A204.1 (cell line): ENCODE measurements around the gene SMIM21.

Experiments used
- FAIRE-seq: peaks from 2 replicates; lab custom pipeline; 2012; peaks lifted over from hg19 to GRCh38; lab: Jason Lieb, UNC

Gene SMIM21

DNA sequence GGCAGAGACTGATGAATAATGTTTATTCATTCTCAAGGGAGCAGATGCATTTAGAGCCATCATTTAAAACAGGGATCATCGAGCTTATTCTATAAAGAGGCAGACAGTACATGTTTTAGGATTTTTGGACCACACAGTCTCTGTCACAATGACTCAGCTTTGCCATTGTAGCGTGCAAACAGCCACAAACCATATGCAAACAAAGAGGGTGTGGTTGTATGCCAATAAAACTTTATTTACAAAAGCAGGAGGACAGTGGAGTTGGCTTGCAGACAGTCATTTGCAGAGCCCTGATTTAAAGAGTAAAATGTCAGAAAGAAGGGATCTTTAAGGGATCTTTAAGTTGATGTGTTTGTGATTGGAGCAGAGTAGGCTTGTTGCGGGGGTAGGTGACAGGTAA lies 51.5 kb downstream of the SMIM21 start:
- no peak for FAIRE-seq

DNA sequence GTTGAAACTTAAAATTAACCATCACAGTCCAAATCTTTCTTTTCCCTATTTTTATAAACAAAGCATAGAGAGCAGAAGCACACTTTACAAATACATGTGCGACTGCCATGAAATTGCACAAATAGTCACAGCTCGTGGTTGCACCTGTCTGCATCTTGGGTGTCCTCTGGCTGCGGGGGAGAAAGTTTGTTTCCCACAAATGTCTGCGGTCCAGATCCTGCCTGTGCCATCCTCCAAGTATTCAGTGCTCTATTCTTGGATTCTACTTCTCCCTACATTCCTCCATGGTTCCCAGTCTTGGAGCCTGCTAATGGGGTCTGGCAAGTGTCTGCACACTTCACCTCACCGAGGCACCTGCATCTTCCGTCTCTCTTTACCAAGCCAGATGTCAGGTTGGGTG lies 52.2 kb downstream of the SMIM21 start:
- FAIRE-seq: no peak

DNA sequence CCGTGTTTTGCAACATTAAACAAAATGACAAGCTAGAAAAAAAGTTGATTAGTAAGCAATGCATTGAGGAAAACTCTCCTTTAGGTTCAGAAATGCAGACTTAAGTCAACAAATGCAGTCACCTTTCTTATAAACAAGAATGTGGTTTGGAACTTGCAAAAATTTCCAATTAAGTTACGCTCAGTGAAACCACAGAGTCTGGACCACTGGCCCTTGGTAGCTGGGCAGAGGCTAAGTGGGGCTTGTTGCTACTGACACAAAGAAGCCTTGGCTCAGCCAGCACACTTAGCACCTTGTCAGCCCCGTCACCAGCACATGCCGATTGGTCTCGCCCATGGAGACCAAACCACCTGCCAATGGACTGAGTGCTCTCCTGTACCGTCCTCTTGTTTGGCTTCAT lies 53.0 kb downstream of the SMIM21 start:
- FAIRE-seq: no peak

DNA sequence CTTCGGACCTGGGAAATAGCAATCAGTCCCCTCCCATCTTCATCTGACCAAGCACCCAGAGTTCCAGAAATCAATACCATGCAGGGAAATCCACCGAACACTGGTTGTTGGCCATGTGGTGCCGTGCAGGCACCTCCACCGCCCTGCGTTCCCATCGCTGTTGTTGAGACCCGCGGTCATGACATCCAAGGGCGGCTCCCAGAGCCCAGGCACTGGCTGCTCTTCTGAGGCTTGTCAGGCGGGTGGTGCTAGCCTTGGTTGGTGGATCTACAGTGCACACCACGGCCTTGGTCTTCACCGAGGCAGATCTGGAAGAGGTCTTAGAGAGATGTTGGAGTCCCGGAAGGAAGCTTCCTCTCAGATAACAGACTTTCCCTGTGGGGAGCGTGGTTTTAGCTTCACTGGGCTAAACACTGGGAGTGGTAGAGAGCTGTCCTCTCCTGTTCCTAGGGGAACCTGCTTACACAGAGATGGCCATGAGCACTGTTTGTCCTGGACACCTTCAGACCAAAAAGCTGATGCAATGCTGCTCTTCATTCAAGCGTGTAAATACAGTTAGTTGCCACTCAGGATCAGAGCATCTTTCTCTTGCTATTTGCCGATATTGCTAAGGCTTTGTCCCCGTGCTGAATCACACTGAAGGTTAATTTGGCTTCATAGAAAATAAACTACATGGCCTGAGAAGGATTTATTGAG lies 58.3 kb downstream of the SMIM21 start:
- no peak for FAIRE-seq

DNA sequence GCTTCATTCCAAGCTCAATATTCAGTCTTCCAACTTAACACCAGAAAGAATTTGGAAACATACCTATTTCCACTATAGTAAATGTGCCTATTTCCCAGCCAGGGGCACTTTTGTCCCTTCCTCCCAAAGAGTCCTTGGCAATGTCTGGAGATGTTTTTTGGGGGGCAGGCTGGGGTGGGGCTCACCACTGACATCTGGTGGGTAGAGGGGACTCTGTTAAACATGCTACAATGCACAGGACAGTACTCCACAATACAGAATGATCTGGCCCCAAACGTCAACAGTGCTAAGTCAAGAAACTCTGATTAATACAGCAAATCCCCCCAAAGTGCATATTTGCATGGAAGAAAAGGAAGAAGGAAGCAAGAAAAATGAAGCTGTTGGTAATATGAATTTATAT lies 61.7 kb downstream of the SMIM21 start:
- FAIRE-seq: no peak

DNA sequence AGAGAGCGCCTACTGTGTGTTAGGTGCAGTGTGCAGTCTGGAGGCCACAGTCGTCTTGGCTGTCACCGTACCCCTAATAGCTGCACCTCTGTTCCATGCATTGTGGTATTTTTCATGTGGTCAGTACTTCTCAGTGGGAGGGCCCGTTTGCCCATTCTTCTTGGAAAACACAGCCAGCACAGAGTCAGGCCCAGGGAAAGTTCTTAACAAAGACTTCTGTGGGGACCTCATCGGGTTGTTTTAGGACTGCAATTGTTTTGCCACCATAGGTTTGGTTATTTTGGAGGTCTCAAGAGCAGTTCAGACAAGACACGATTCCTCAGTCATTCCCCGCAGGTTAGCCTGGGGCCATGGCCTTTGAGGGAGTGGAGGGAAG lies 62.3 kb downstream of the SMIM21 start:
- FAIRE-seq: no peak

DNA sequence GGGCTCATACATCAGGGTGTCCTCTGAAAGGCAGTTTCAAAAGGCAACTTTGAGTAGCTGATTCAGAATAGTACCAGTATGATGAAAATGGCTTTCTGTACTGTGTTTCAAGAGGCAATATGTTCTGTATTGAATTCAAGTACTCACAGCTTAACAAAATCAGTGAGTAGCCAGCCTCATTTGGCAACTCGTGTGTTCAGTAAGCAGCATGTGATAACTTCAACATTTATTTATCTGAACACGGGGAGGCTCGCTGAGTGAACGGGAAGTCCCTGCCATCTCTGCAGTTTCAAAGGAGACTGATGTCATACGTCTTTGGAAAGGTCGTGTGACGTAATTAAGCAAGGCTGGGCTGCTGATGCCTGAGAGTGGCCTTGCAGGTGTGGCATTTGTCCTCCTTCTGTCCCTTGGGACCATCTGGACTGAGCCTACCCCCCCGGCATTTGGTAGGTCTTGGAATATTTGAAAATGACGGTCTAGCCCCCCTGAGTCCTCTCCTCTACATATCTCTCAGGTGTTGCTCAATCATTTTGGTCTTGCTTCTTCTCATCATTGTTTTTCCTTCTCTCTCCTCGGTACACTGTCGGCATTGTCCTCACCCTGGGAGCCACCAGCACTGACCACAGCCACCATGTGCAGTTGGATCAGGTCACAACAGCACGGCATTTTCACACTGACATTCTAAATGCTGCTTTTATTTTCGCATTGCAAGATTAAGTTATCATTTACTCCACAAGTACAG lies 62.8 kb downstream of the SMIM21 start:
- no peak for FAIRE-seq

DNA sequence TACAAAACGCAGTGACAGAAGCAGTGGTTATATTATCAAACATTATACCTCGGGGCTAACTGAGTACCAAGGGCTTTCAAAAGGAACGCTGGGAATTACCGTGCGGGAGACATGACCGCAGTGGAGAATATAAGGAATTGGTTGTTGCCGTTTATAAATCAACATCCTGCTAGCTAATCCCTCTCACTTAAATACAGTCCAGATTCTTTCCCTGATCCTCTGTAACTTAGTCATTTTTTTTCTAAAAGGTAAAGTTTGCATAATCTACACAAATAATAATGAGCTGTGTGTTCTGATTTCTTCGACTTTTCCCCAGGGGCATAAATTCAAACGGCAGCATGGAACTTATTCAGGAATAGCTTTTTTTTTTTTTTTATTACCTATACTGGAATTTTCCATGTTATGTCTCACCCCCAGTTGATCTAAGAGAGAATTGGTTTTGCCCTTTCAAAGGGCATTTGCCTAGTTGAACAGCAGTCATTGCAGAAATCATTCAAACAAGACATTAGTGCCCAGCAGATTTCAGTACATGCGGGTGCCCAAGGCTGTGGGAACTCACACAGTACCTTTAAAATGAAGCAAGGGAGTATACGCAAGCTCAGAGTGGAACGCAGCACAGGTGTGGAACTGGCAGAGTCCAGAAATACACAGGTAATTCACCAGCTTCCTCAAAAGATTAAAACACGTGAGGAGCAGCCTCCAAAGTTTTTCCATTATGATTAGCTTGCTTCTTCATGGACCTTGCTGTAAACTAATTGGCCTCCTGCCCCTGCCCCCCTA lies 63.9 kb downstream of the SMIM21 start:
- no peak for FAIRE-seq

DNA sequence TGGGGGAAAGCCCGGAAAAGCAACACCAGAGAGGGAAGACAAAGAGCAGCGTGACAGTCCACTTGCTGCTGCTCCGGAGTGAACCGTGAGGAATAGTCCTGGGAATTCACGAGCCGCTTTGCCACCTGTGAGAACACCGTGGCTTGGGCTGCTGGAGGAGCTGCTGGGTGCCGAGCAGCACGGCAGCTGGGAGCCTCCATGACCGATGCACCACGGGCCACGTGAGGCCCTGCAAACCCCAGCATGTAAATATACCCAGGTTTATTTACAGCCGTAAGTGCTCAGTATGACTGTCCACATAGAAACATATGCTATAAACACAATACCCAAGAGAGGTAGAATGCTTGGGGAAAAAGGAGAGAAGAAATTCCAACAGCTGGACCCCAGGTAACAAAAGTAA lies 65.1 kb downstream of the SMIM21 start:
- FAIRE-seq: no peak

DNA sequence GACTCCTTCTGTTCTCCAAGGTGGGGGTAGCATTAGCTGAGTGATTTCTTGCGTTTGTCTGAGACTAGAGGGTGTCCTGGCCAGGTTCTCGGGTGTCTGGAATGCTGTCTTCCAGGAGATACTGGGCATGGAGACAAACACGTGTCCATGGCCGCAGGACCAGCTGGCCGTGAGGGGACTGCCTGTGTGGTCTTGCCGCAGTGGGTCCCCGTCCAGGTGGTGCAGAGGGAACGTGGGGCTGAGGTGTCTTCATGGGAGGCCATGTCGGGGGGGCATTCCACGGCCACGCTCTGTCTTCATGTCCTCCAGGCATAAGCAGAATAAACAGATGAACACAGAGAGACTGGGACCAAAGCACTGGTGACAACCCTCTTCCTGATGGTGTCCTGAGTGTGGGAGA lies 66.6 kb downstream of the SMIM21 start:
- no peak for FAIRE-seq

DNA sequence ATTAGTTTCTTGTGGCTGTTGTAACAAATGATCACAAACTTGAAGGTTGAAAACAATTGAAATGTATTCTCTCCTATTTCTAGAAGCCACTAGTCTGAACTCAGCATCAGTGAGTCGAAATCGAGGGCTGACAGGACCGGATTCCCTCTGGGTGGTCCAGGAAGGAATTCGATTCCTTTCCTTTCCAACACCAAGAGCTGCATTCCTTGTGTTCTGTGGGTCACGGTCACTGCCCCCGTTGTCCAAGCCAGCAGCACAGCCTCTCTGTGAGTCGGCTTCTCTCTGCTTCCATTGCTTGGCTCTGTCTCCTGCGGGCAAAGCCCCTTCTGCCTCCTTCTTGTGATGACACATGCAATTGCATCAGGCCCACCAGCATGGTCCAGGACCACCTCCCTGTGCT lies 67.3 kb downstream of the SMIM21 start:
- no peak for FAIRE-seq
